A549 (cell line): ENCODE measurements around the gene ANO3. TPM values are rescaled to one million over a fixed set of nuclear protein-coding genes. Genes with fewer than 3 reads are reported as not detected.

Experiments used
- ATAC-seq, 2 experiments: fragments of 200-7000 bp in 1 of 2; fragments of >200 bp in 1 of 2; cut with Nextera tagmentation in 1 of 2; cut with Tn5 transposase in 1 of 2; 3 replicates each; pipeline versions ENCODE4 v1.8.0 to v1.9.1; 2018 to 2020; ENCODE audit warnings: mild to moderate bottlenecking in 1 of 2, moderate library complexity in 1 of 2
- CTCF ChIA-PET: fragments of 300-600 bp; sonication (Branson Sonifier 250); formaldehyde crosslinking; extraction: SDS; loops from one replicate; lab custom pipeline; 2021; ENCODE audit warnings: antibody characterized with exemption, inconsistent platforms; lab: Yijun Ruan, JAX
- POLR2A ChIA-PET: fragments of 350-600 bp; formaldehyde crosslinking; extraction: SDS; loops from one replicate; lab custom pipeline; 2021; ENCODE audit warnings: antibody characterized with exemption, inconsistent platforms; lab: Yijun Ruan, JAX
- DNase-seq, 2 experiments: peaks; one replicate each; pipeline versions ENCODE4 v3.0.0 to v3.0.0-alpha.2; 2011 to 2016; ENCODE audit warnings: low read depth in 1 of 2, low spot score in 1 of 2
- FAIRE-seq: peaks from 2 replicates; lab custom pipeline; 2011; peaks lifted over from hg19 to GRCh38; lab: Jason Lieb, UNC
- H3K27ac ChIP-seq, 2 experiments: fragments of >200 bp; sonication (Bioruptor Twin); formaldehyde crosslinking; 3 replicates each; pipeline ENCODE4 v1.5.1; 2016 to 2017
- H3K4me1 ChIP-seq: fragments of >200 bp; sonication (Bioruptor Twin); formaldehyde crosslinking; 3 replicates; pipeline ENCODE4 v1.6.1; 2016
- H3K4me2 ChIP-seq: fragments of >200 bp; sonication (Bioruptor Twin); formaldehyde crosslinking; 3 replicates; pipeline ENCODE4 v1.6.1; 2016
- H3K4me3 ChIP-seq: fragments of >200 bp; sonication (Bioruptor Twin); formaldehyde crosslinking; 3 replicates; pipeline ENCODE4 v1.5.1; 2016
- H3K9me3 ChIP-seq: fragments of >200 bp; sonication (Bioruptor Twin); formaldehyde crosslinking; 3 replicates; pipeline ENCODE4 v1.6.1; 2016
- BHLHE40 ChIP-seq: IDR thresholded peaks from 2 replicates; pipeline ENCODE4 v1.6.1; 2012; ENCODE audit warnings: low read depth, low read length, inconsistent platforms
- CBX2 ChIP-seq: fragments of 200-600 bp; sonication (generic); IDR thresholded peaks from 2 replicates; pipeline ENCODE4 v1.6.1; 2016; ENCODE audit warnings: low read depth, mild to moderate bottlenecking, borderline replicate concordance
- CBX8 ChIP-seq: fragments of 200-600 bp; sonication (generic); IDR thresholded peaks from 2 replicates; pipeline ENCODE4 v1.6.1; 2016
- ELK1 ChIP-seq: fragments of 150-350 bp; IDR thresholded peaks from 2 replicates; pipeline ENCODE4 v1.6.1; 2014; ENCODE audit warnings: low read depth, mild to moderate bottlenecking, low read length
- EP300 ChIP-seq, 2 experiments: fragments of >200 bp; sonication (Bioruptor Twin); formaldehyde crosslinking; IDR thresholded peaks; 2 replicates in 1 of 2; 3 replicates in 1 of 2; pipeline ENCODE4 v1.6.1; 2016 to 2017
- ESRRA ChIP-seq: fragments of 150-350 bp; IDR thresholded peaks from 2 replicates; pipeline ENCODE4 v1.6.1; 2014; ENCODE audit warnings: mild to moderate bottlenecking, low read length, borderline replicate concordance
- FOSL2 ChIP-seq, 2 experiments: fragments of 450-650 bp in 1 of 2; fragments of >200 bp in 1 of 2; sonication (Bioruptor Twin) in 1 of 2; formaldehyde crosslinking; IDR thresholded peaks; 2 replicates each; pipeline versions ENCODE4 v1.5.0 to v1.6.1; 2016 to 2020; ENCODE audit warnings: mild to moderate bottlenecking in 1 of 2, moderate library complexity in 1 of 2
- FOXS1 ChIP-seq: fragments of 250-450 bp; sonication (Bioruptor Pico); IDR thresholded peaks from 2 replicates; pipeline ENCODE4 v1.5.0; 2020; ENCODE audit warnings: mild to moderate bottlenecking, moderate library complexity
- HDAC2 ChIP-seq: fragments of 200-600 bp; sonication (generic); IDR thresholded peaks from 2 replicates; pipeline ENCODE4 v1.6.1; 2016
- HEYL ChIP-seq: fragments of 250-450 bp; sonication (Bioruptor Pico); IDR thresholded peaks from 2 replicates; pipeline ENCODE4 v1.8.0; 2021; ENCODE audit warnings: mild to moderate bottlenecking, moderate library complexity
- HOXA7 ChIP-seq: fragments of 250-450 bp; sonication (Bioruptor Pico); IDR thresholded peaks from 2 replicates; pipeline ENCODE4 v1.5.0; 2020; ENCODE audit warnings: mild to moderate bottlenecking, moderate library complexity
- KDM1A ChIP-seq: fragments of 200-600 bp; sonication (generic); IDR thresholded peaks from 2 replicates; pipeline ENCODE4 v1.6.1; 2016; ENCODE audit warnings: low read depth, mild to moderate bottlenecking
- NFE2L2 ChIP-seq: fragments of 150-350 bp; conservative IDR thresholded peaks from 2 replicates; pipeline ENCODE4 v1.6.1; 2014; ENCODE audit warnings: low read length
- PHF8 ChIP-seq: fragments of 200-600 bp; sonication (generic); IDR thresholded peaks from 2 replicates; pipeline ENCODE4 v1.6.1; 2016; ENCODE audit warnings: low read depth, mild to moderate bottlenecking, antibody characterized with exemption, moderate library complexity, borderline replicate concordance
- RAD21 ChIP-seq, 2 experiments: fragments of >200 bp in 1 of 2; sonication (Bioruptor Twin) in 1 of 2; formaldehyde crosslinking in 1 of 2; IDR thresholded peaks in 1 of 2; conservative IDR thresholded peaks in 1 of 2; 2 replicates in 1 of 2; 3 replicates in 1 of 2; pipeline ENCODE4 v1.6.1; 2012 to 2018; ENCODE audit warnings: inconsistent platforms in 1 of 2
- RARB ChIP-seq: fragments of 250-450 bp; sonication (Bioruptor Pico); IDR thresholded peaks from 2 replicates; pipeline ENCODE4 v1.8.0; 2021; ENCODE audit warnings: mild to moderate bottlenecking, moderate library complexity
- RCOR1 ChIP-seq: fragments of 150-350 bp; IDR thresholded peaks from 2 replicates; pipeline ENCODE4 v1.6.1; 2014; ENCODE audit warnings: antibody characterized with exemption, low read length, low read depth
- RFX5 ChIP-seq: fragments of 450-650 bp; IDR thresholded peaks from 2 replicates; pipeline ENCODE4 v1.7.1; 2014; ENCODE audit warnings: antibody characterized with exemption, mild to moderate bottlenecking, moderate library complexity
- TFCP2L1 ChIP-seq: fragments of 250-450 bp; sonication (Bioruptor Pico); IDR thresholded peaks from 2 replicates; pipeline ENCODE4 v1.5.0; 2021; ENCODE audit warnings: mild to moderate bottlenecking
- ZSCAN20 ChIP-seq: fragments of 250-450 bp; sonication (Bioruptor Pico); IDR thresholded peaks from 2 replicates; pipeline ENCODE4 v1.8.0; 2022; ENCODE audit warnings: mild to moderate bottlenecking, moderate library complexity
- WGBS: methylation state at CpG from one replicate; pipeline ENCODE4 v1.1.6; 2017; ENCODE audit errors: missing lambda C conversion rate; 5-methylcytosine and 5-hydroxymethylcytosine counted together
- polyA plus RNA-seq, 4 experiments: library from polyadenylated mRNA; depleted of rRNA in 3 of 4; stranded (reverse); fragments of >200 nt; fragmentation: RNase III in 1 of 4; extraction: RNeasy Plus Mini Kit Qiagen cat#74134 plus additional on column Dnase treatment in 1 of 4; gene quantifications; 2 replicates in 3 of 4; 3 replicates in 1 of 4; pipeline ENCODE4 v1.2.3, GENCODE V29; 2011 to 2017
- TF ChIP-seq, protein P1 (sequence below): fragments of 250-450 bp; sonication (Bioruptor Pico); IDR thresholded peaks from 2 replicates; pipeline ENCODE4 v1.5.0; 2021; ENCODE audit warnings: mild to moderate bottlenecking, moderate library complexity, borderline replicate concordance
- TF ChIP-seq, protein P2 (sequence below): fragments of 250-450 bp; sonication (Bioruptor Pico); IDR thresholded peaks from 2 replicates; pipeline ENCODE4 v1.5.0; 2020; ENCODE audit warnings: low read depth, mild to moderate bottlenecking, moderate library complexity
- TF ChIP-seq, protein P3 (sequence below): IDR thresholded peaks from 2 replicates; pipeline ENCODE4 v1.6.1; 2012
- TF ChIP-seq, protein P4 (sequence below): fragments of 450-650 bp; IDR thresholded peaks from 2 replicates; pipeline ENCODE4 v1.6.1; 2014; ENCODE audit warnings: antibody characterized with exemption
- TF ChIP-seq, protein P5 (sequence below): fragments of >200 bp; sonication (Bioruptor Twin); formaldehyde crosslinking; IDR thresholded peaks from 2 replicates; pipeline ENCODE4 v1.6.1; 2016
- TF ChIP-seq, protein P6 (sequence below): fragments of >200 bp; sonication (Bioruptor Twin); formaldehyde crosslinking; IDR thresholded peaks from 3 replicates; pipeline ENCODE4 v1.6.1; 2016

The ANO3 gene
- polyA plus RNA-seq, 2 of the 4 experiments (the other 2 are of a cell fraction): not detected

- POLR2A ChIA-PET: no interaction called here
- 71% methylated on average over 2 of the region's 2 CpGs for WGBS
- Histone ChIP-seq H3K4me2 (no peak overlapping the region), H3K4me3 (no peak overlapping the region), H3K27ac (no peak overlapping the region), H3K4me1 (no peaks in the 10 kb centered on the region), H3K9me3 (no peaks in the 10 kb centered on the region)
- FAIRE-seq (no peak), ATAC-seq (no peak), DNase-seq (no peak)
- CTCF ChIA-PET: no interaction called here
- no peak for TF ChIP-seq TFCP2L1 (CRISPR knock-in tag)
- no peak for TF ChIP-seq RFX5
- TF ChIP-seq, protein P1, sequence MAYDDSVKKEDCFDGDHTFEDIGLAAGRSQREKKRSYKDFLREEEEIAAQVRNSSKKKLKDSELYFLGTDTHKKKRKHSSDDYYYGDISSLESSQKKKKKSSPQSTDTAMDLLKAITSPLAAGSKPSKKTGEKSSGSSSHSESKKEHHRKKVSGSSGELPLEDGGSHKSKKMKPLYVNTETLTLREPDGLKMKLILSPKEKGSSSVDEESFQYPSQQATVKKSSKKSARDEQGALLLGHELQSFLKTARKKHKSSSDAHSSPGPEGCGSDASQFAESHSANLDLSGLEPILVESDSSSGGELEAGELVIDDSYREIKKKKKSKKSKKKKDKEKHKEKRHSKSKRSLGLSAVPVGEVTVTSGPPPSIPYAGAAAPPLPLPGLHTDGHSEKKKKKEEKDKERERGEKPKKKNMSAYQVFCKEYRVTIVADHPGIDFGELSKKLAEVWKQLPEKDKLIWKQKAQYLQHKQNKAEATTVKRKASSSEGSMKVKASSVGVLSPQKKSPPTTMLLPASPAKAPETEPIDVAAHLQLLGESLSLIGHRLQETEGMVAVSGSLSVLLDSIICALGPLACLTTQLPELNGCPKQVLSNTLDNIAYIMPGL (CRISPR knock-in tag): no peak
- no peak for TF ChIP-seq RARB (CRISPR knock-in tag)
- TF ChIP-seq KDM1A: no peak
- no peak for TF ChIP-seq EP300 (IDR thresholded peaks at IDR 0.05)
- TF ChIP-seq PHF8: no peak
- no peak for TF ChIP-seq HEYL (CRISPR knock-in tag)
- no peak for TF ChIP-seq HDAC2
- no peak for TF ChIP-seq CBX8
- TF ChIP-seq ELK1: no peak
- no peak for TF ChIP-seq BHLHE40
- TF ChIP-seq, protein P2, sequence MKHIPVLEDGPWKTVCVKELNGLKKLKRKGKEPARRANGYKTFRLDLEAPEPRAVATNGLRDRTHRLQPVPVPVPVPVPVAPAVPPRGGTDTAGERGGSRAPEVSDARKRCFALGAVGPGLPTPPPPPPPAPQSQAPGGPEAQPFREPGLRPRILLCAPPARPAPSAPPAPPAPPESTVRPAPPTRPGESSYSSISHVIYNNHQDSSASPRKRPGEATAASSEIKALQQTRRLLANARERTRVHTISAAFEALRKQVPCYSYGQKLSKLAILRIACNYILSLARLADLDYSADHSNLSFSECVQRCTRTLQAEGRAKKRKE (CRISPR knock-in tag): no peak
- TF ChIP-seq FOSL2 (IDR thresholded peaks at IDR 0.05): no peak
- TF ChIP-seq FOSL2 (CRISPR knock-in tag; IDR thresholded peaks at IDR 0.05): no peak
Observed at GRCh38 chr11:26541870-26542269, 209.9 kb downstream of the ANO3 start.

DNA sequence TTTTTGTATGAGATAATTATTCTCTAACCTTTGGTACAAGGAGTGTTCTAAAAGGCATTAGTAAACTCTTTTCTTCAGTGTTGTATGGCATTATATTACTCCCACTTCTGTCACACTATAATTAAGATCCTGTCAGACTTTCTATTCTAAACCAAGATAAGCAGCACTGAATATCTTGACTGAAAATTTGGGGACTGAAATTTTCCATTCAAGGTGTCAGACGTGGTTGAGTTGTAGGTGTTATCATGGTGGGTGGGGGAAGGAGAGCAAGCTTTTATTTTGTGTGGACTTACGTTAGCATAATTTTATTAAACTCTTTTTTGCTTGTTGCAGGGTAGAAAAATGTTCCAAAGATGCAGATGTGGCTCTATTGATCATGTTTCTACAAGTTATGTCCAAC, 217.2 kb downstream of the ANO3 start:
- ATAC-seq (no peak), DNase-seq (no peak), FAIRE-seq (no peak)
- WGBS: 18% methylated on average over 2 of the region's 2 CpGs
- ChIA-PET POLR2A (no interaction called here), CTCF (no interaction called here)
- TF ChIP-seq CBX2 (no peak), KDM1A (no peak), RCOR1 (no peak), NFE2L2 (no peak), HOXA7 (CRISPR knock-in tag) (no peak), FOSL2 (IDR thresholded peaks at IDR 0.05) (no peak), FOSL2 (CRISPR knock-in tag; IDR thresholded peaks at IDR 0.05) (no peak), ZSCAN20 (CRISPR knock-in tag) (no peak)
- TF ChIP-seq, protein P3, sequence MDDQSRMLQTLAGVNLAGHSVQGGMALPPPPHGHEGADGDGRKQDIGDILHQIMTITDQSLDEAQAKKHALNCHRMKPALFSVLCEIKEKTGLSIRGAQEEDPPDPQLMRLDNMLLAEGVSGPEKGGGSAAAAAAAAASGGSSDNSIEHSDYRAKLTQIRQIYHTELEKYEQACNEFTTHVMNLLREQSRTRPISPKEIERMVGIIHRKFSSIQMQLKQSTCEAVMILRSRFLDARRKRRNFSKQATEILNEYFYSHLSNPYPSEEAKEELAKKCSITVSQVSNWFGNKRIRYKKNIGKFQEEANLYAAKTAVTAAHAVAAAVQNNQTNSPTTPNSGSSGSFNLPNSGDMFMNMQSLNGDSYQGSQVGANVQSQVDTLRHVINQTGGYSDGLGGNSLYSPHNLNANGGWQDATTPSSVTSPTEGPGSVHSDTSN: no peak
- Histone ChIP-seq H3K4me1 (no peaks in the 10 kb centered on the region), H3K27ac (no peak overlapping the region), H3K4me2 (no peak overlapping the region), H3K9me3 (no peaks in the 10 kb centered on the region), H3K4me3 (no peak overlapping the region)

GRCh38 chr11:26550022-26550421, 218.1 kb downstream of the ANO3 start:
- ChIA-PET POLR2A (no interaction called here), CTCF (no interaction called here)
- WGBS: 8% methylated on average over 1 of the region's 1 CpG
- Histone ChIP-seq H3K4me3 (no peak overlapping the region), H3K27ac (no peak overlapping the region), H3K4me2 (no peak overlapping the region), H3K4me1 (no peaks in the 10 kb centered on the region), H3K9me3 (no peaks in the 10 kb centered on the region)
- no peak for ATAC-seq
- DNase-seq: no peak
- FAIRE-seq: no peak
- TF ChIP-seq, protein P4, sequence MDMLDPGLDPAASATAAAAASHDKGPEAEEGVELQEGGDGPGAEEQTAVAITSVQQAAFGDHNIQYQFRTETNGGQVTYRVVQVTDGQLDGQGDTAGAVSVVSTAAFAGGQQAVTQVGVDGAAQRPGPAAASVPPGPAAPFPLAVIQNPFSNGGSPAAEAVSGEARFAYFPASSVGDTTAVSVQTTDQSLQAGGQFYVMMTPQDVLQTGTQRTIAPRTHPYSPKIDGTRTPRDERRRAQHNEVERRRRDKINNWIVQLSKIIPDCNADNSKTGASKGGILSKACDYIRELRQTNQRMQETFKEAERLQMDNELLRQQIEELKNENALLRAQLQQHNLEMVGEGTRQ: no peak
- TF ChIP-seq RAD21 (conservative IDR thresholded peaks at IDR 0.05 in 1 of 2, IDR thresholded peaks at IDR 0.05 in 1 of 2) (no peak), BHLHE40 (no peak), FOXS1 (CRISPR knock-in tag) (no peak), CBX8 (no peak), ESRRA (no peak)
- TF ChIP-seq, protein P5, sequence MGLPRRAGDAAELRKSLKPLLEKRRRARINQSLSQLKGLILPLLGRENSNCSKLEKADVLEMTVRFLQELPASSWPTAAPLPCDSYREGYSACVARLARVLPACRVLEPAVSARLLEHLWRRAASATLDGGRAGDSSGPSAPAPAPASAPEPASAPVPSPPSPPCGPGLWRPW: no peak
- TF ChIP-seq, protein P6, sequence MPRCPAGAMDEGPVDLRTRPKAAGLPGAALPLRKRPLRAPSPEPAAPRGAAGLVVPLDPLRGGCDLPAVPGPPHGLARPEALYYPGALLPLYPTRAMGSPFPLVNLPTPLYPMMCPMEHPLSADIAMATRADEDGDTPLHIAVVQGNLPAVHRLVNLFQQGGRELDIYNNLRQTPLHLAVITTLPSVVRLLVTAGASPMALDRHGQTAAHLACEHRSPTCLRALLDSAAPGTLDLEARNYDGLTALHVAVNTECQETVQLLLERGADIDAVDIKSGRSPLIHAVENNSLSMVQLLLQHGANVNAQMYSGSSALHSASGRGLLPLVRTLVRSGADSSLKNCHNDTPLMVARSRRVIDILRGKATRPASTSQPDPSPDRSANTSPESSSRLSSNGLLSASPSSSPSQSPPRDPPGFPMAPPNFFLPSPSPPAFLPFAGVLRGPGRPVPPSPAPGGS: no peak
- TF ChIP-seq, protein P3: no peak
